Iris pigment epithelial cell (primary cell): ENCODE measurements around the gene RUBCN.
"Not testable (repeated sequence)": the region's sequence is repeated elsewhere in the genome, so short reads cannot be mapped to it uniquely, and the experiment has no call there.

Source experiments
- DNase-seq: peaks from one replicate; pipeline ENCODE4 v3.0.0-alpha.2; 2011; ENCODE audit warnings: low read depth

The RUBCN gene

DNA sequence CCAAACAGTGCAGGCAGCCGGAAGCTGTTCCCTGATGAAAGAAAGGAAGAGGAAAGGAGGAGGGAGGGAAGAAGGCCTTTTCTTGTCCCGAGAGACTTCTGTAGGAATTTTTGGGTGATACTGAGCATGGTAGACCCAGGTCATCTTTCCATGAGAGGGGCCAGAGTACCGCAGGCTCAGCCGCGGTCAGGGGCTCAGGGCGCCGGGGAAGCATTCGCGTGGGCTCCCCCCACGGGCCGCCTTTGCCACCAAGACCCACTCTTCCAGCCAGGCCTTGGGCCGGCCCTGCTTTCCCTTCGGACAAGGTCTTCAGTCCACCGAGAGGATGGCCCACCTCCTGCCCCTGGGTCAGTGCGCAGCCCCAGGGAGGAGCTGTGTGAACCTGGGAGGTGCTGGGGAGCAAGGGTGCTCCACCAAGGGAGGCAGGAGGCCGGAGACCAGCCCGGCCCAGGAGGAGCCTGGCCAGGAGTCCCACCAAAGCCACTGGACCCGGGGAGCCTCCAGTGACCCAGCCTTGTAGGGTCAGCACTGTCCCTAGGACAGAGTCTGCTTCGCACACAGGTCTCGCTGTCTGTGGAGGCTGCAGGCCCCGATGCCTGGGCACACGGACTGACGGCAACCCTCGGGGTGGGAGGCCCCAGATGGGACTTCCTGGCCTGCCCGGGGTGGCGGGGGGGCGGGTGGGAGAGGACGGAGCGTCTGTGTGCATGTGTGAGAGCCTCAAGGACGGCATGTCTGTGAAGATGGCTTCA is 79.0 kb downstream of the RUBCN start:
- DNase-seq = not testable (repeated sequence)

DNA sequence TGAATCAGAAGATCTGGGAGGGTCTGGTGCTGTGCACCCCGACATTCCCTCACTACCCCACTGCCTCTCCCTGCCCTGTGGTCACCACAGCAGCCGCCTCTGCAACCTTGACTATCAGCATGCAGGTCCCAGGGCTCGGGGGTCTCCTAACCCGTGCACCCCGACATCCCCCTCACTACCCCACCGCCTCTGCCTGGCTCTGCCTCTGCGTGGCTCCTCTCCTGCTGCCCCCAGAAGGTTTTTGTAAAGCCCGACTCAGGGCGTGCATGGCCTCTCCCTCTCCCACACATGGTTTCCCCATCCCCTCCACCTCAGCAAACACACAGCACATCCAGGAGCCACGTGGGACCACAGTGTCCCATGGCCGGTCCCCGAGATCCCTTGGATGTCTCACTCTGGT is 79.7 kb downstream of the RUBCN start:
- DNase-seq = not testable (repeated sequence)

DNA sequence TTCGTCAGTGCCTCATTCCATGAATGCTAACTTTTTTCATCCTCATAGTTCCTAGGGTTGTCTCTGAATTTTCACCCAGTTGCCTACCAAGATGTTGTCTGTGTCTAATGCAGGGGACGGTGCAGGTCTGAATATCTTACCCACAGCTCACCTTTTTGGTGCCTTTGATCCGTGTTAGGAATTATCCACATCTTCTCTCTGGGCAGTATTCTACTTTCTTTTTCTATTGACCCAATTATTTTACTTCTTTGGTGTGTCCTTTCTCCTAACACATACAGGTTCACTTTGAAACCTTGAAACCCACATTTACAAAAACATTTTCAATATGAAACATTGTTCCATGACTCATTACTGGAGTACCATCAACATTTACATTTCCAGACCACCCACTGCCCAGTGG is 80.6 kb downstream of the RUBCN start:
- DNase-seq = not testable (repeated sequence)

DNA sequence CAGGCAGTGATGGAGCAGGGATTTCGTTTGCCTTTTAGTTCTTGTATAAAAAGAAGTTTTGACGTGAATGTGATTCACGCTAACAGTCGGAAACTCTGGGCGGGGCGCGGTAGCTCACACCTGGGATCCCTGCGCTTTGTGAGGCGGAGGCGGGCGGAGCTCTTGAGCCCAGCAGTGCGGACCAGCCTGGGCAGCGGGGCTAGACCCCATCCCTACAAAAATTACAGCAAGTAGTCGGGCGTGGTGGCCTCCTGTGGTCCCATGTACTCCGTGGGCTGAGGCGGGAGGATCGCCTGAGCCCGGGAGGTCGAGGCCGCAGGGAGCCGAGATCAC is 81.7 kb downstream of the RUBCN start:
- DNase-seq = not testable (repeated sequence)

DNA sequence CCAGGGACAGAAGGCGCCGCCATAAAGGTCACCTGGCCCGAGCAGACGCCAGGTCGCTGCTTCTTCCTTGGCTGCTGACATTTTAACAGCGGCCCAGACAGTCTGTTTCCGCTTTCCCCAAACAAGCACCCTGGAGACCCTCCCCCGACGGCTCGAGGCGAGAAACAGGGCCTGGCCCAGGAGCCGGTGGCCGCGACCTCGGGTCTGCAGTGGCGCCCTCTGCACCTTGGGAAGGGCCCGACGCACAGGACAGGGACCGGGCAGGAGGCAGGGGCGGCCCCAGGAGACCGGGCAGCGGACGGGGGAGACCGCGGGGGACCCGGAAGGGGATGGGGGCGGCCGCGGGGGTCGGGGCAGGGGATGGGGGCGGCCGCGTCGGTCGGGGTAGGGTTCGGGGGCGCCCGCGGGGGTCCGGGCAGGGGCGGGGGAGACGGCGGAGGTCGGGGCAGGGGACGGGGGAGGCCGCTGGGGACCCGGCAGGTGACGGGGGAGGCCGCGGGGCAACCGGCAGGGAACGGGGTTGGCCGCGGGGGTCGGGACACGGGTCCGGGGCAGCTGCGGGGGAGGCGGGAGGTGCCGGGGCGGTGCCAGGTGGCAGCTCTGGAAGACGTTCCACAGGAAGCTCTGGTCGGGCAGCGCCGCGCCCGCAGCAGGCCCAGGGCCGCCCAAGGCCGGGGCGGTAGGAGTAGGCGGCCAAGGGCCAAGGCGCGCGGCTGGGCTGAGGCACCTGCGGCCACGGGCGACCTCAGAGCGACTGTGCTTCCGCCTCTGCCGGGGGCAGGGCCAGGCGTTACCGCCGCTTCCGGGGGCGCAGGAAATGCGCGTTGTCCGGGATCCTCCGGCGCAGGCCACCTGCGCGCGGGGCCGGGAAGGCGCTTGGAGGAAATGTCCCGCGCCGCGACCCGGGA is 82.4 kb downstream of the RUBCN start:
- DNase-seq = not testable (repeated sequence)

DNA sequence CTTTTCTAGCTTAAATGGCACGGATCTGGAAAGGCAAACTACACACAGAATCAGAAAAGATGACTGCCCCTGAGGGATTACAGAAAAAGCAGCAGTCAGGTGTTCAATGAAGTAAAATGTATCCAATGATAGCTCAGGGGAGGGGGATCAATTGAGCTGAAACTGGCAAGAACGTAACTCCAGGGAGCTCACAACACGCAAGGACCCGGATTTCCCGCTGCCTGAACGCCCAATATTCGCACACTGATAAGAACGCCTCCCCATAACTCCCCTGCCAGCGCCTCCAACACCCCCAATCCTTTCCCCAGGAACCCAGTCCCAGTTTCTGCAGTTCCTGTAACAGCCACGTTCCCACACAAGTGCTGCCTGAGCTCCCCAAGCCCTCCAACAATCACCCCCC is 83.8 kb downstream of the RUBCN start:
- not testable (repeated sequence) for DNase-seq

DNA sequence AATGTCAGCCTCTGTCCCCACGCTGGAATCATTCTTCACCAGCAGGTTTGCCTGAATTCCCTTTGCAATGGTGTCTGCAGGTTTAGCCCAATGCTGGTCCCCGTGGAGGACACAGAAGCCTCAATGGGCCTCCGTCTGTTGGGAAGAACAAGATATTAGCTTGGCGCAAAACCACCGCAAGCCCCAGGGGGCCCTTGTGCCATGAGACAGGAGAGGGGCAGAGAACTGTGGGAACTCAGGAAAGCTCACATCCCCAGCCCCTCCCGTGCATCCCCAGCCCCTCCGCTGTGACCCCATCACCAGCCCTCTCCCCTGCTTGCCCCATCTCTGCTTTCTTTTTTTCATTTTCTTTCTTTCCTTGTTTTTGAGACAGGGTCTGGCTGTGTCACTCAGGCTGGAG is 89.1 kb downstream of the RUBCN start:
- DNase-seq = not testable (repeated sequence)

DNA sequence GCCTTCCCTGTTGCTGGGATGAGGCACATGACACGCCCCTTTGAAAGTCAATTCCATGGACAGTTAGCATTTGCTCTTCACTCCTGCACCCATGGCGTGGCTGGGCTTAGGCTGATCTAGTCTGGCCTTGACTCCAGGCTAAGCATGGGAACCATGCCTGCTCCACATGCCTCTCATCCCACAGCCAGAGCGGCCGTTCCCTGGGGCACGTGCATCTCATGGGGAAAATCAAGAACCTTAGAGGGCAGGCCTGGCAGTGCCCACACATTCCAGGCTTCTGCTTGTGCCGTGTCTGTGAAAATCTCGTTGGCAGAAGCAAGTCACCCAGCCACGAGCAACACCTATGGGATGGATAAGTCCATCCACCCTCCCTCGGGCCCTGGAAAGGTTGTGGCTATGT is 89.5 kb downstream of the RUBCN start:
- DNase-seq = not testable (repeated sequence)

DNA sequence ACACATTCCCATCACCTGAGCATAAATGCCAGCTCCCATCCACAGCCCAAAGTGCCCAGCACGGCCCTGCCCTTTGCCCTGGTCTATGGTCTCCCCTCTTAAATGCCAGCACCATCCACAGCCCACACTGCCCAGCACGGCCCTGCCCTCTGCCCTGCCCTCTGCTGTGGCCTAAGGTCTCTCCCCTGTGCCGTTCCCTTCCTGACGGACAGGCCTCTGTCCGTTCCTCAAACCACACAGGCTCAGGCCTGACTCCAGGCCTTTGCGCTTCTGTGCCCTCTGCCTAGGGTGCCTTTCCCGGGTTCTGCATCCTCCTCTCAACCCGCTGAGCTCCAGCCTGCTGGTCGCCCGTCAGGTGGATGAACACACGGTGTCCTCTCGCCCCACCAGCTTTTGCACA is 90.4 kb downstream of the RUBCN start:
- not testable (repeated sequence) for DNase-seq

DNA sequence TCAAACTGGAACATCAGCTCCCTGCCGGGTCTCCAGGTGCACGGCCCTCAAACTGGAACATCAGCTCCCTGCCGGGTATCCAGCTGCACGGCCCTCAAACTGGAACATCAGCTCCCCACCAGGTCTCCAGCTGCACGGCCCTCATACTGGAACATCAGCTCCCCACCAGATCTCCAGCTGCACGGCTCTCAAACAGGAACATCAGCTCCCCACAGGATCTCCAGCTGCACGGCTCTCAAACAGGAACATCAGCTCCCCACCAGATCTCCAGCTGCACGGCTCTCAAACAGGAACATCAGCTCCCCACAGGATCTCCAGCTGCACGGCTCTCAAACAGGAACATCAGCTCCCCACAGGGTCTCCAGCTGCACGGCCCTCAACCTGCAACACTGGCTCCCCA is 99.1 kb downstream of the RUBCN start:
- DNase-seq = not testable (repeated sequence)

DNA sequence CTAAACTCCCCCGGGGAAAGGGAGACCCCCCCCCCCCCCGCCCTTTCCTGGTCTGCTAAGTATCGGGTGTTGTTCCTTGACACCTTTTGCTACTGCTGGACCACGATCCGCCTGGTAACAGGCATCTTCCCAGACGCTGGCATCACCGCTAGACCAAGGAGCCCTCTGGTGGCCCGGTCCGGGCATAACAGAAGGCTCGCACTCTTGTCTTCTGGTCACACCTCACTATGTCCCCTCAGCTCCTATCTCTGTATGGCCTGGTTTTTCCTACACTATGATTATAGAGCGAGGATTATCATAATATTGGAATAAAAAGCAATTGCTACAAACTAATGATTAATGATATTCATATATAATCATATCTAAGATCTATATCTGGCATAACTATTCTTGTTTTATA is 104.7 kb downstream of the RUBCN start:
- DNase-seq = not testable (repeated sequence)

DNA sequence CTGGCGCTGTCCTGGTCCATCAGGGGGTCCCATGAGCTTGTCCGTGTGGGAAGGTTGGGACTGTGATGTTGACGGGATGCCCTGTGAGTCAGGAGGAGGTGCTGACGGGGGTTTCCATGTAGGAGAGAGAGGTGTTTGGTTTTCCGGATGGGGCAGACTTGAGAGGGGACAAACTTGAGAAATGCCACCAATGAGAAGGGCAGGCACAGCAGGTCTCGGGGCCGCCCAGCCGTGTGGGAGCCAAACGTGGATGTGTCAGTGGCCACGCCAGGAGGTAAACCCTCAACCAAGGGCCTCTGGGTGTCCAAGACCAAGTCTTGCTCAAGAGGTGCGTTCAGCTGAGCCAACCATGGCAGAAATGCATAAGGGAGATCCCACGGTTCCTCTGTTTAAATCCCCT is 105.9 kb downstream of the RUBCN start:
- not testable (repeated sequence) for DNase-seq

DNA sequence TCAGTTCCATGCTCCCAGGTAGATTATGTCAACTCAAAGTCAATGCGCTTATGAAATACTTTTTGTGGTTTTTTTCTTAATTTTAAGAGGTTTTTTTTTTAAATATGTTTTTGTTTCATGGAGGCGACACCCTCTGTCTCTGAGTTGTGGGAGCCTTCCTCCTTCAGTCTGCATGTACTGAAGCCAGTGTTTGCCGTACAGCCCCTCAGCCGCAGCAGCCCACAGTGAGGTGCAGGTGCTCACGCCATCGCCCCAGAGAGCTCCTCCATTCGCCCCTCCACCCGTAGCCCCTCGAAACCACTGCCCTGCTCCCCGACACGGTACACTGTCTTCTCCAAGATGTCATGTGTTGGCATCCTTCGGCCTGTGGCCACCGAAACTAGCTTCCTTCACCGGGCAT is 107.4 kb downstream of the RUBCN start:
- not testable (repeated sequence) for DNase-seq

DNA sequence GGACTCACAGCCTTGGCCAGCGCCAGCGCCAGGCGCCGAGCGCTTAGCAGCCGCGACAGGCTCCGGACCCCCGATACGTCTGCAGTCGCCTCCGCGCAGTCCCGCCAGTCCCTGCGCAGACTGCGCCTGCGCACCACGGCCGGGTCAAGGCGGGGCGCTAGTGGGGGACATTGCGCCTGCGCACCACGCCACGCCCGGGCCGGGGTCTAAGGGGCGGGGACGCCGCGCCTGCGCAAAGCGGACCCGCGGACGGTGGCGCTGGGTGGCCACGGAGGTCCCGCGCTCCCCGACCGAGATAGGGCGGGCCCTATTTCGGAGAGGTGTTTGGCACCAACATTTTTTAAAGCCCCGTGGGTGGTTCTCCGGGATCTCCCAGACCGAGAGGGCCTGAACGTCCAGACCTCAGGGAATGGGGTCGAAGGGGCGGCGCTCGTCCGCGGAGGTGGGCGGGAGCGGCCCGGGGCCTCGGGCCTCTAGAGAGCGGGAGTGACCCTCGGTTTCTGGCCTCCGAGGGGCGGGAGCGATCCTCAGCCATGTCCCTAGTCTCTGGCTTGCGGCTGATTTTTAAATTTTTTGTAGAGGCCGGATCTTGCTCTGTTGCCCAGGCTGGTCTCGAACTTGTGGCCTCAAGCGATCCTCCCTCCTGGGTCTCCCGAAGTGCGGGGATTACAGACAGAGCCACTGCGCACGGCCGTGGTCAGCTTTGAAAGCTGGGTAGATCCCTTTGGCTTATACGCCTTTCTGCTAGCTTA is 108.8 kb downstream of the RUBCN start:
- peak; percentile 38 for DNase-seq

DNA sequence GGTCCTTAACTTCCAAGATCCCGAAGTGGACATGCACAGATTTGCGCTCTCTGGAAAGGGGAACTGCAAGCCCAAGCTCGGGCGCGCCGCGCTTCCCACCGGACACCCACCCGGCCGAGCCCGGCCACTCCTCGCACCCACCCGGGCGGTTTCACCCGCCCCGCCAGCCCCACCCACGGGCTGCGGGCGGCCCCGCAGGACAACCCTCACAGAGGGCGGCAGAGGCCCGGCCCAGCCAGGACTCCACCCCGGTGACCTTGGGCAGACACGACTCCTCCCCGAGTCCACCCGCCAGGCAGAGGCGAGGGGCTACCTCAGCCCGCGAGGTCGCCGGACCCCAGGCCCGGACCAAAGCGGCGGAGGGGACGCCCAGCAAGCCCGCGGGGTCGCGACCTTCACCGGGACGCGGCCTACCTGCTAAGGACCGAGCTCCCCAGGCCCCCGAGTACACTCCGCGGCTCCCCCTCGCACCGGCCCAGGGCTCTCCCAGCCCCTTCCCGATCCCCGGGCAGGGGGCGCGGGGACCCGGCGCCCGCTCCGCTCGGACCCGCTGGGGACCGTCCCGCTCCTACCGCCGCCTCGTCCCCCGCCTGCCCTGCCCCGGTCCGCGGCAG is 109.4 kb downstream of the RUBCN start:
- not testable (repeated sequence) for DNase-seq

DNA sequence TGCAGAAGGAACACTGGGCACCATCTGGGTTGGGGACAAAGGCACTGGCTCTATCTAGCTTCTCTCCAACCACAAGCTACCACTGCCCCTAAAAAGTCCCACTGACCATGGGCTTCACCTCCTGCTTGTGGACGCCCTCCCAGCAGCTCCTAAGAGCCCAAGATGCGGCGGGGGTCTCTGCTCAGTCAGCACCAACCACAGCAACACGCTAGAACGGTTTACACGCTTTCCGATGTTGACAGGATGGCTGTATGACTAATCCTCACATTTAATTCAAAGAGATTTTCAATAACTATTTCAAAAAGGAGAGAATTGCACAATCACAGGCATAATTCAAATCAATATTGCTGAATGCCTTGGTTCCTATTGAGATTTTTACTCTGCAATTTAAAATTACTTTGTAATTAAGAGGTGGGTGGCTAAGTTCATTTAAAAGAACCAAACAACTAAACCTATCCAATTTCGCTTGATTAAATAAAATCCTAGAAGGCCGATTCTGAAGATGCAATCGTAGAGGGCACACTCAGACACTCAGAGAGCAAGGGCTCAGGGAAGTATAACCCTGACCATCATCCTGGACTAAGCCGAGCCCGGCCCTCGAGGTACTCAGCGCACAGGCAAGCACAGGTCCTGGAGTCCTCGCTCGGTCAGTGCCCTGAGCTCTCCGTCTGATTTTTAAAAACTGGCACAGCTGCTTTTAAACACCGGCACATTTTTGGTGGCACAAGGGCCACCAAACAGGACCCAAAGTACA is 110.1 kb downstream of the RUBCN start:
- not testable (repeated sequence) for DNase-seq

DNA sequence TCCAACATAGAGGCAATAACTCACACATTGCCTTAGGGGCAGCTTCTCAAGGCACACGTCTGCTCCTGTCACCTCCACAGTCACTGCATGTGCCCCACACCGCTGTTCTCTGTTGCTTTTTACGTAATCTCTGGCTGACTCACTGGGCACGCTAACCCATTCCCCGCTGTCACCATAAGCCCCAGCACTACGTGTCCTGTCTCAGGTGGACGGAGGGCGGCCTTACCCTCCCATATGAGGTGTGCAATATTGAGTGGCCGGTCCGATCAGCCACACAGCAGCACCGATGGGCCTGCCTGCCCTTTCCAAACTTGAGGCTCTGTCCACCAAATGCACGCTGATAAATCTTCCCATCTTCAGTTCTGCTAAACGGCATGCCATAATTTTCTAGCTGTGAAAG is 115.2 kb downstream of the RUBCN start:
- not testable (repeated sequence) for DNase-seq
